Ovary (tissue), 9 donors: Measurements from ENCODE around the gene DARS2. TPM values are rescaled to one million over a fixed set of nuclear protein-coding genes. Genes with fewer than 3 reads are reported as not detected.

Experiments
- DNase-seq, 5 donors: peaks; one replicate each; pipeline ENCODE4 v3.0.0-alpha.2; 2019 to 2020
- H3K27ac ChIP-seq, 2 donors: fragments of 200-600 bp; one replicate each; pipeline versions ENCODE4 v1.5.1 to v1.8.0; 2019 to 2022
- H3K27me3 ChIP-seq: fragments of 200-600 bp; one replicate; pipeline ENCODE4 v1.8.0; 2022
- H3K36me3 ChIP-seq: fragments of 200-600 bp; sonication (generic); one replicate; pipeline ENCODE4 v1.5.1; 2019
- H3K4me1 ChIP-seq: one replicate; pipeline ENCODE4 v1.8.1; 2013; ENCODE audit warnings: mild to moderate bottlenecking, moderate library complexity; ENCODE audit not compliant: insufficient read depth
- H3K4me3 ChIP-seq: fragments of 200-600 bp; sonication (generic); one replicate; pipeline ENCODE4 v1.5.1; 2017
- H3K9me3 ChIP-seq, 2 donors: fragments of 200-600 bp in 1 of 2; sonication (generic) in 1 of 2; one replicate each; pipeline versions ENCODE4 v1.5.1 to v1.8.1; 2013 to 2019; ENCODE audit warnings: mild to moderate bottlenecking in 1 of 2, moderate library complexity in 1 of 2
- CTCF ChIP-seq, 3 donors: fragments of 450-650 bp in 2 of 3; fragments of 200-600 bp in 1 of 3; IDR thresholded peaks; one replicate each; pipeline versions ENCODE4 v1.5.1 to v1.8.0; 2016 to 2022; ENCODE audit warnings: antibody characterized with exemption in 3 of 3, mild to moderate bottlenecking in 1 of 3
- EP300 ChIP-seq: sonication (generic); formaldehyde crosslinking; IDR thresholded peaks from one replicate; pipeline ENCODE4 v1.6.1; 2017; ENCODE audit warnings: antibody characterized with exemption
- POLR2A ChIP-seq: fragments of 450-650 bp; IDR thresholded peaks from one replicate; pipeline ENCODE4 v1.6.1; 2017; ENCODE audit warnings: antibody characterized with exemption, mild to moderate bottlenecking, moderate library complexity
- WGBS, 3 donors: extraction: QIAGEN DNeasy Blood & Tissue Kit in 1 of 3; methylation state at CpG; one replicate each; pipeline versions ENCODE4 v1.1.5 to v1.1.7; 2013 to 2017; 5-methylcytosine and 5-hydroxymethylcytosine counted together
- intact Hi-C, 4 donors: fragments of 100-400 bp; cut with DNase I; formaldehyde crosslinking; loops; one replicate each; pipeline versions ENCODE4 v1.11.0 to v1.15.1; 2022 to 2023
- polyA plus RNA-seq, 2 donors: library from polyadenylated mRNA; stranded (reverse); fragments of 200-250 nt in 1 of 2; fragments of 350-450 nt in 1 of 2; fragmentation: Illumina TruSeq in 1 of 2; extraction: RNeasy Lipid Tissue Mini Kit (QIAGEN cat#74804) in 1 of 2; gene quantifications; one replicate each; pipeline ENCODE4 v1.2.3, GENCODE V29; 2013 to 2014
- total RNA-seq, 7 donors: library from RNA; depleted of rRNA in 2 of 7; stranded (reverse); fragments of >200 nt in 2 of 7; fragmentation: NEBNext Ultra II Directional in 3 of 7; extraction: Animal tissue kit (Norgen Biotek cat#: 25700) in 3 of 7; gene quantifications; one replicate each; pipeline versions ENCODE4 v1.1.0 to v1.2.4, GENCODE V29; 2016 to 2023
- donor health status: DM: no; HTN: no; CAD: no; lungs with moderate emphysema.
- donor health status: DM: no; HTN: no; CAD: no.
- donor health status: Bipolar disorder and iron deficiency.
- donor health status: DM: yes; HTN: yes; CAD: no.
- donor health status: DM: no; HTN: no; CAD: no.
- donor health status: DM: yes; HTN: yes; CAD: no.

Gene DARS2
- total and polyA plus RNA-seq, 9 donors = 4.3 to 20.5 (median 9.1) TPM

- 97 to 99% (median 98%) methylated on average over 2 of the region's 2 CpGs for WGBS, 3 donors
- Histone ChIP-seq H3K9me3 (no peaks in the 10 kb centered on the region), H3K27me3 (no peaks in the 10 kb centered on the region), H3K27ac (no peak overlapping the region), H3K4me1 (no peaks in the 10 kb centered on the region), H3K36me3 (no peaks in the 10 kb centered on the region), H3K4me3 (no peak overlapping the region)
- intact Hi-C loops = no loop called here
- TF ChIP-seq CTCF (IDR thresholded peaks at IDR 0.05) (no peak), EP300 (no peak), POLR2A (no peak)
- DNase-seq = no peak
These were observed 63.2 kb downstream of the DARS2 start for GRCh38 chr1:173887627-173888026.

- no peak for DNase-seq
- H3K27me3 ChIP-seq = no peaks in the 10 kb centered on the region
- no peak overlapping the region for H3K27ac ChIP-seq
- TF ChIP-seq EP300 = no peak
- TF ChIP-seq POLR2A = no peak
- TF ChIP-seq CTCF (IDR thresholded peaks at IDR 0.05) = no peak
- no peaks in the 10 kb centered on the region for H3K4me1 ChIP-seq
- H3K36me3 ChIP-seq = no peaks in the 10 kb centered on the region
- no peaks in the 10 kb centered on the region for H3K9me3 ChIP-seq
- intact Hi-C loops = no loop called here
- H3K4me3 ChIP-seq = no peak overlapping the region
These were observed 64.3 kb downstream of the DARS2 start for GRCh38 chr1:173888749-173889148.

GRCh38 chr1:173889885-173890284 is 65.4 kb downstream of the DARS2 start:
- no peak overlapping the region for H3K27ac ChIP-seq
- WGBS, 3 donors = 98% methylated on average over 2 of the region's 2 CpGs
- H3K4me3 ChIP-seq = no peak overlapping the region
- DNase-seq = no peak
- no peak for TF ChIP-seq POLR2A
- no peak for TF ChIP-seq CTCF (IDR thresholded peaks at IDR 0.05)
- TF ChIP-seq EP300 = no peak
- no peaks in the 10 kb centered on the region for H3K27me3 ChIP-seq
- H3K9me3 ChIP-seq = no peaks in the 10 kb centered on the region
- intact Hi-C loops = no loop called here
- H3K36me3 ChIP-seq = no peaks in the 10 kb centered on the region
- H3K4me1 ChIP-seq = no peaks in the 10 kb centered on the region

- Histone ChIP-seq H3K27me3 (no peaks in the 10 kb centered on the region), H3K4me1 (no peaks in the 10 kb centered on the region), H3K4me3 (no peak overlapping the region), H3K36me3 (no peaks in the 10 kb centered on the region), H3K27ac (no peak overlapping the region), H3K9me3 (no peaks in the 10 kb centered on the region)
- WGBS, 3 donors = 87 to 98% (median 93%) methylated on average over 1 of the region's 1 CpG
- TF ChIP-seq EP300 (no peak), POLR2A (no peak), CTCF (IDR thresholded peaks at IDR 0.05) (no peak)
- DNase-seq = no peak
- intact Hi-C loops = no loop called here
These were observed 69.1 kb downstream of the DARS2 start for GRCh38 chr1:173893611-173894010.

- 65 to 95% (median 84%) methylated on average over 3 of the region's 3 CpGs for WGBS, 3 donors
- intact Hi-C loops = no loop called here
- Histone ChIP-seq H3K4me1 (no peaks in the 10 kb centered on the region), H3K36me3 (no peaks in the 10 kb centered on the region), H3K27ac (no peak overlapping the region), H3K9me3 (no peaks in the 10 kb centered on the region), H3K27me3 (no peaks in the 10 kb centered on the region), H3K4me3 (no peak overlapping the region)
- no peak for TF ChIP-seq EP300
- no peak for TF ChIP-seq CTCF (IDR thresholded peaks at IDR 0.05)
- no peak for TF ChIP-seq POLR2A
- no peak for DNase-seq
These were observed 69.7 kb downstream of the DARS2 start for GRCh38 chr1:173894189-173894588.
